ENCODE measurements around the gene ENO2. TPM values are rescaled to one million over a fixed set of nuclear protein-coding genes. Genes with fewer than 3 reads are reported as not detected.

Gene ENO2
- total RNA-seq, 1 experiment from 2014 or later: 166 TPM

DNA sequence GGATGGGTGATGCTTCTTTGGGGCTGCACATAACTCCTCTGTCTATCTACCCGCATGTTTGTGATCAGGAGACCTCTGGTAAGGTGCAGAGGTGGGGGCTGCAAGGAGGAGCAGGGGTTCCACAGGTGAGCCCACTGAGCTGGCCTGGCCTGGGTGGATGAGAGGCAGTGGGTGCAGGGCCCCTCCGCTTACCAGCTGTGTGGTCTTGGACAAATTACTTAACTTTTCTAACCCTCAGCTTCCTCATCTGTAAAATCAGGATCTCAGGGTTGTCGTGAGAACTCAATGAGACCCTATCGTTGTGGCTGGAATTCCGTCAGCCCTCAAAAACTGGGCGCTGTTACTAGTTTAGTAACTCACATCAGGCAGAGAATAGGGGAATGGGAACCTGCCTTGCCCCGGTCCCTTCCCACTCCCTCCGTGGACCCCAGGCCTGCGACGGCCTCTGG is 44.3 kb downstream of the ENO2 start:
- H3K9me3 Mint-ChIP-seq: no peaks in the 10 kb centered on the region
- Histone ChIP-seq H3K9me3 (ENCODE audit: control insufficient read depth, low read depth, low read length) (no peaks in the 10 kb centered on the region), H4K91ac (ENCODE audit: insufficient read length, low read depth, low read length) (no peak overlapping the region), H2AFZ (ENCODE audit: low read length) (no peak overlapping the region), H2AK5ac (ENCODE audit: insufficient read length, low read length) (no peak overlapping the region), H3K56ac (ENCODE audit: insufficient read length, low read depth, low read length) (no peak overlapping the region), H3K23ac (ENCODE audit: insufficient read length, low read depth, low read length) (no peak overlapping the region), H2BK20ac (ENCODE audit: low read depth, low read length, poor library complexity, severe bottlenecking) (no peak overlapping the region), H3K4me1 (ENCODE audit: insufficient read depth, low read length) (peaks cover 4% of the 10 kb centered on the region; the same call in 1 of the 2 replicates), H3K27me3 (ENCODE audit: insufficient read depth, low read length) (no peaks in the 10 kb centered on the region), H3K9ac (ENCODE audit: extremely low read depth, insufficient read length, low read length) (no peak overlapping the region), H3K23me2 (ENCODE audit: insufficient read length, low read depth, low read length, poor library complexity, severe bottlenecking) (peaks cover 17% of the 10 kb centered on the region), H3K79me2 (ENCODE audit: insufficient read depth, low read length) (no peaks in the 10 kb centered on the region; the same call in 1 of the 2 replicates), H4K8ac (replicated peaks; ENCODE audit: insufficient read length, low read depth, low read length) (no peak overlapping the region), H3K14ac (ENCODE audit: insufficient read depth, low read length) (no peak overlapping the region; the same call in 1 of the 2 replicates), H4K5ac (ENCODE audit: insufficient read length, low read depth, low read length) (no peak overlapping the region), H2BK120ac (ENCODE audit: low read depth, low read length, poor library complexity, severe bottlenecking) (no peak overlapping the region), H2BK12ac (ENCODE audit: insufficient read length, low read depth, low read length) (no peak overlapping the region), H4K20me1 (ENCODE audit: control insufficient read depth, insufficient read depth, insufficient read length) (no peaks in the 10 kb centered on the region), H3K4ac (ENCODE audit: low read depth, low read length) (no peak overlapping the region), H2BK5ac (ENCODE audit: insufficient read length, low read length) (no peak overlapping the region), H2BK15ac (ENCODE audit: low read depth, low read length) (no peak overlapping the region), H3T11ph (ENCODE audit: low read length) (no peak overlapping the region), H3K79me1 (ENCODE audit: insufficient read depth, low read depth, low read length, poor library complexity, severe bottlenecking) (no peaks in the 10 kb centered on the region), H3K27ac (ENCODE audit: insufficient read length, low read depth, low read length) (no peak overlapping the region), H3K4me2 (ENCODE audit: insufficient read depth, insufficient read length, low read length) (no peak overlapping the region), H3K18ac (ENCODE audit: insufficient read length, low read depth, low read length) (no peak overlapping the region)
- no peaks in the 10 kb centered on the region; the same call in 1 of the 2 replicates for H3K27me3 Mint-ChIP-seq (ENCODE audit: low read depth)
- H3K27ac Mint-ChIP-seq: peak overlapping the region in 1 of 3 experiments; percentile 82; a peak in 4 of 7 replicates
- H3K4me1 Mint-ChIP-seq: peaks cover 27 to 44% of the 10 kb centered on the region in 2 experiments
- TF ChIP-seq CTCF (conservative IDR thresholded peaks at IDR 0.05): no peak
- no peak for DNase-seq
- peaks cover 0 to 6% (median 0%) of the 10 kb centered on the region in 3 experiments; a peak in 4 of 7 replicates for H3K36me3 Mint-ChIP-seq (ENCODE audit: insufficient read depth in 1 of 3, low read depth in 3 of 3)
- H3K4me3 Mint-ChIP-seq: no peak overlapping the region
- no CpG with 5 or more reads among the region's 10 CpGs for WGBS (ENCODE audit: extremely low coverage, insufficient read length, low lambda C conversion rate)

All from H9 (cell line).